ENCODE results near the gene CAMKMT. TPM values are rescaled to one million over a fixed set of nuclear protein-coding genes. Genes with fewer than 3 reads are reported as not detected.

Gene CAMKMT
- total RNA-seq, 1 experiment from 2014 or later = 17.4 TPM

DNA sequence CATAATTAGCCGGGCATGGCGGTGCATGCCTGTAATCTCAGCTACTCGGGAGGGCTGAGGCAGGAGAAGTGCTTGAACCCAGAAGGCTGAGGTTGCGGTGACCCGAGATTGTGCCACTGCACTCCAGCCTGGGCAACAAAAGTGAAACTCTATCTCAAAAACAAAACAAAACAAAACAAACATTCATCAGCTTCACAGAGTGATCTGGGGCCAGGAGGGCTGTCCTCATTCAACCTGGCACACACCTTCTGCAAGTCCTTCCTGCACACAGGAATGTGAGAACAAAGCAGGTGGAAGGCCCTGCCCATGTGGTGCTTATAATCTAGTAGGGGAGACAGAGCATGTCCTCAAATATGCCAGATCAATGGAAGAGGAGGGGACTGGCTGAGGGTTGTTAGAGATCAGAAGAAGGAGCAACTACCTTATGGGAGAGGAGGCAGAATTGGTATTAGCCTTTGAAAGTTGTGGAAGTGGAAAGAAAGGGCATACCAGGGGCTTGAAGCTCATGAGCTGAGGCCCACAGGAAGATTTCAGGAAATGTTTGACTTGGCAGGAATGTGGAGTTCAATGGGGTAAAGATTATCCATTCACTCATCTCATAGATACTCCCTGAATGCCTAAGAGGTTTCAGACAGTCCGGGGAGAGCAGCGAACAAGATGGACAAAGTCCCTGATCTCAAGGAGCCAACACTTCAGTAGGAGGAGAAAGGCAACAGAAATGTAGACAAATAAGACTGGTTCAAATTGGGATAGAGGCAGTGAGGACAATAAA, 424.5 kb downstream of the CAMKMT start:
- Histone ChIP-seq H3K23me2 (ENCODE audit: insufficient read length, low read depth, low read length, poor library complexity, severe bottlenecking) (no peaks in the 10 kb centered on the region), H3K4ac (ENCODE audit: low read depth, low read length) (no peak overlapping the region), H3K9me3 (ENCODE audit: control insufficient read depth, low read depth, low read length) (no peaks in the 10 kb centered on the region), H3K14ac (ENCODE audit: insufficient read depth, low read length) (no peak overlapping the region), H3K27ac (ENCODE audit: insufficient read length, low read depth, low read length) (no peak overlapping the region), H4K5ac (ENCODE audit: insufficient read length, low read depth, low read length) (no peak overlapping the region), H2BK5ac (ENCODE audit: insufficient read length, low read length) (no peak overlapping the region), H3K79me1 (ENCODE audit: insufficient read depth, low read depth, low read length, poor library complexity, severe bottlenecking) (no peaks in the 10 kb centered on the region), H3K4me2 (ENCODE audit: insufficient read depth, insufficient read length, low read length) (no peak overlapping the region), H3K56ac (ENCODE audit: insufficient read length, low read depth, low read length) (no peak overlapping the region), H4K20me1 (ENCODE audit: control insufficient read depth, insufficient read depth, insufficient read length) (no peaks in the 10 kb centered on the region), H3K4me1 (ENCODE audit: insufficient read depth, low read length) (peaks cover 3% of the 10 kb centered on the region; the same call in 1 of the 2 replicates), H3K79me2 (ENCODE audit: insufficient read depth, low read length) (no peaks in the 10 kb centered on the region), H2BK12ac (ENCODE audit: insufficient read length, low read depth, low read length) (no peak overlapping the region), H2BK20ac (ENCODE audit: low read depth, low read length, poor library complexity, severe bottlenecking) (no peak overlapping the region), H2AFZ (ENCODE audit: low read length) (no peak overlapping the region), H3K18ac (ENCODE audit: insufficient read length, low read depth, low read length) (no peak overlapping the region), H2AK5ac (ENCODE audit: insufficient read length, low read length) (no peak overlapping the region), H2BK120ac (ENCODE audit: low read depth, low read length, poor library complexity, severe bottlenecking) (no peak overlapping the region), H4K8ac (replicated peaks; ENCODE audit: insufficient read length, low read depth, low read length) (no peak overlapping the region), H3K23ac (ENCODE audit: insufficient read length, low read depth, low read length) (no peak overlapping the region), H2BK15ac (ENCODE audit: low read depth, low read length) (no peak overlapping the region), H4K91ac (ENCODE audit: insufficient read length, low read depth, low read length) (no peak overlapping the region), H3T11ph (ENCODE audit: low read length) (no peak overlapping the region), H3K27me3 (ENCODE audit: insufficient read depth, low read length) (no peaks in the 10 kb centered on the region), H3K9ac (ENCODE audit: extremely low read depth, insufficient read length, low read length) (no peak overlapping the region)
- Mint-ChIP-seq H3K27me3 (ENCODE audit: low read depth) (peaks cover 13% of the 10 kb centered on the region), H3K4me3 (no peak overlapping the region), H3K27ac (no peak overlapping the region), H3K36me3 (ENCODE audit: insufficient read depth in 1 of 3, low read depth in 3 of 3) (peaks cover 4 to 30% (median 17%) of the 10 kb centered on the region in 3 experiments; a peak in 6 of 7 replicates), H3K9me3 (peaks cover 15 to 16% of the 10 kb centered on the region in 2 experiments), H3K4me1 (peaks cover 38 to 45% of the 10 kb centered on the region in 2 experiments)
- WGBS (ENCODE audit: extremely low coverage, insufficient read length, low lambda C conversion rate) = no CpG with 5 or more reads among the region's 7 CpGs
- DNase-seq = no peak
- TF ChIP-seq, protein P1, sequence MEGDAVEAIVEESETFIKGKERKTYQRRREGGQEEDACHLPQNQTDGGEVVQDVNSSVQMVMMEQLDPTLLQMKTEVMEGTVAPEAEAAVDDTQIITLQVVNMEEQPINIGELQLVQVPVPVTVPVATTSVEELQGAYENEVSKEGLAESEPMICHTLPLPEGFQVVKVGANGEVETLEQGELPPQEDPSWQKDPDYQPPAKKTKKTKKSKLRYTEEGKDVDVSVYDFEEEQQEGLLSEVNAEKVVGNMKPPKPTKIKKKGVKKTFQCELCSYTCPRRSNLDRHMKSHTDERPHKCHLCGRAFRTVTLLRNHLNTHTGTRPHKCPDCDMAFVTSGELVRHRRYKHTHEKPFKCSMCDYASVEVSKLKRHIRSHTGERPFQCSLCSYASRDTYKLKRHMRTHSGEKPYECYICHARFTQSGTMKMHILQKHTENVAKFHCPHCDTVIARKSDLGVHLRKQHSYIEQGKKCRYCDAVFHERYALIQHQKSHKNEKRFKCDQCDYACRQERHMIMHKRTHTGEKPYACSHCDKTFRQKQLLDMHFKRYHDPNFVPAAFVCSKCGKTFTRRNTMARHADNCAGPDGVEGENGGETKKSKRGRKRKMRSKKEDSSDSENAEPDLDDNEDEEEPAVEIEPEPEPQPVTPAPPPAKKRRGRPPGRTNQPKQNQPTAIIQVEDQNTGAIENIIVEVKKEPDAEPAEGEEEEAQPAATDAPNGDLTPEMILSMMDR (conservative IDR thresholded peaks at IDR 0.05) = no peak

Measured in H9 (cell line).